NOMO-1 treated with DMSO at 0.1 percent for 48 hours (cell line): ENCODE measurements around the gene TMEM183A.

Experiments
- DNase-seq: peaks from one replicate; lab custom pipeline; 2025; ENCODE audit not compliant: unreplicated experiment; lab: John Stamatoyannopoulos, UW

Gene TMEM183A

GRCh38 chr1:203065191-203065590 lies 58.0 kb downstream of the TMEM183A start:
- no peak for DNase-seq

- DNase-seq: no peak
These were observed 58.8 kb downstream of the TMEM183A start for GRCh38 chr1:203065986-203066385.

GRCh38 chr1:203066965-203067364 lies 59.8 kb downstream of the TMEM183A start:
- DNase-seq: no peak

DNA sequence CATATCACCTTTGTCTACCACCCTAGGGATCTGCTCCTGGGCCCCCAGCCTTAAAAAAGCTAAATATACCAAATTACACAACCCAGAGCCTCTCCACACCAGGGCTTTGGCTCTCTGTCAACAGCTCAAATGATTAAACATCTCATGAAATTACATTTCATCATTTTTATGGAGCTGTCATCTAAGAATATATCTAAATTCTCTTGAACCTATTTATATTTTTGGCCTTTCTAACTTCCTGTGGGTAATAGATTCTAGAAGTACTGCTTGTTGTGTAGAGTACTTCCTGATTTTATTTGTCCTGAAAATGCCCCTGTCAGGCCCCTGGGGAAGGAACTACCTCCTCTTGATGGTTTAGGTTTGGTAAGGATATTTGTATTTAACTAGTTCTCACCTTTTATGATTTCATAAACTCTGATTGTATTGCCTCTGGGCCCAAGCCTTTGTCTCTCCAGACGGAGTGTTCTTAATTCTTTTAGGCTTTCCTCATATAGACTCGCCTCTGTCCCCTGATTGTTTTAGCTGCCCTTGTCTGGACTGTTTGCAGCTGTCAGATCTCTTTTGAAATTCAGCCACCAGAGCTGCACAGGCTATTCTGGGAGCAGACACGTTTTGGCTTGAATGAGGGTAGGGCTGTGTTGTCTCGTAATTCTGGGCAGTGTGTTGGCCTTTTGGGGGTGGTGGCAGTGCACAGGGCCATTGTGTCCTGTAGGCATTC lies 62.0 kb downstream of the TMEM183A start:
- DNase-seq: peak; percentile 95

DNA sequence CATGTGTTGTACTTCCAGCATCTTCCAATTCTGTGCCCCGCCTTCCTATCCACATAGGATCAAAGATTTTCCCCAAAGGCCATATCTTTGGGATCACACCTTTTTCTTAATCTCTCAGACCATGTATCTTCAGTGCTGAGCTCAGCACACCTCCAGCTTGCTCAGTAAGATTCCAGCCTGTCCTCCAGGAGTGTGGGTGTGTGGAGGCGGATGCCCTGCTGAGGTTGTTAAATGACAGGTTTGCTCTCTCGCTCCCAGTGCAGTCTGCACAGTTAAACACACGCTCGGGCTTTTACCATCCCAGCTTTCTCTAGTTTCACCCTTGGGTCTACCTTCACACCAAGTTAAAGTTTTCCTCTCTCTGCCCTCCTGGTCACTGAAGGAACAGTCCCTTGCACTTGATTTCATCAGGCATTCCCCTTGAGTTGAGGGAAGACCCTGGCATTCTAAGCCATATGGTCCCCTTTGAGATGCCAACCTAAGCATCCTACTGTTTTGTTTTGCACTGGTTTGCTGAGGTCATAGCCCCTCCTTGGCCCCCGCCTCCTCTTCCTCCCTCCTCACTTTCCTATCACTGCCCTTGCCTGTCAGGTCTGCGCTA lies 64.9 kb downstream of the TMEM183A start:
- DNase-seq: no peak

GRCh38 chr1:203072911-203073310 lies 65.7 kb downstream of the TMEM183A start:
- no peak for DNase-seq

GRCh38 chr1:203073469-203073868 lies 66.3 kb downstream of the TMEM183A start:
- DNase-seq: no peak
